Liver (tissue), 9 donors: Measurements from ENCODE around the gene FRAS1. TPM values are rescaled to one million over a fixed set of nuclear protein-coding genes. Genes with fewer than 3 reads are reported as not detected.

Source experiments
- DNase-seq: peaks from one replicate; pipeline ENCODE4 v3.0.0-alpha.2; 2017; ENCODE audit warnings: low spot score
- H3K27ac ChIP-seq, 2 donors: one replicate each; pipeline ENCODE4 v1.7.0; 2013; ENCODE audit warnings: inconsistent platforms in 2 of 2, low read length in 2 of 2, control low read depth in 1 of 2, low read depth in 1 of 2, mild to moderate bottlenecking in 1 of 2
- H3K27me3 ChIP-seq, 4 donors: one replicate each; pipeline versions ENCODE4 v1.6.1 to v1.7.0; 2013; ENCODE audit warnings: low read length in 3 of 4, inconsistent platforms in 1 of 4, mild to moderate bottlenecking in 1 of 4, moderate library complexity in 1 of 4; ENCODE audit not compliant: control insufficient read depth in 4 of 4, insufficient read depth in 4 of 4
- H3K36me3 ChIP-seq, 4 donors: one replicate each; pipeline versions ENCODE4 v1.6.1 to v1.7.0; 2013; ENCODE audit warnings: low read length in 3 of 4, mild to moderate bottlenecking in 3 of 4, low read depth in 1 of 4, moderate library complexity in 1 of 4; ENCODE audit not compliant: control insufficient read depth in 4 of 4, insufficient read depth in 3 of 4
- H3K4me1 ChIP-seq, 4 donors: one replicate each; pipeline versions ENCODE4 v1.6.1 to v1.7.0; 2013; ENCODE audit warnings: low read length in 3 of 4, mild to moderate bottlenecking in 3 of 4, moderate library complexity in 1 of 4; ENCODE audit not compliant: control insufficient read depth in 4 of 4, insufficient read depth in 4 of 4
- H3K4me3 ChIP-seq, 3 donors: one replicate each; pipeline versions ENCODE4 v1.6.1 to v1.7.0; 2013; ENCODE audit warnings: low read length in 3 of 3, control low read depth in 1 of 3, low read depth in 1 of 3, mild to moderate bottlenecking in 1 of 3
- H3K9ac ChIP-seq, 2 donors: one replicate each; pipeline ENCODE4 v1.7.0; 2013; ENCODE audit warnings: low read length in 2 of 2, mild to moderate bottlenecking in 2 of 2, moderate library complexity in 2 of 2, control low read depth in 1 of 2, low read depth in 1 of 2
- H3K9me3 ChIP-seq, 4 donors: one replicate each; pipeline versions ENCODE4 v1.6.1 to v1.7.0; 2013; ENCODE audit warnings: low read length in 3 of 4; ENCODE audit not compliant: control insufficient read depth in 4 of 4
- CTCF ChIP-seq: fragments of 150-350 bp; IDR thresholded peaks from 2 replicates; pipeline ENCODE4 v1.5.1; 2017; ENCODE audit warnings: improper control_type of control experiment, low read depth, low read length; ENCODE audit not compliant: missing input control
- EGR1 ChIP-seq, 2 donors: IDR thresholded peaks; 2 replicates each; pipeline ENCODE4 v1.6.1; 2016 to 2018; ENCODE audit warnings: antibody characterized with exemption in 2 of 2, low read depth in 2 of 2
- FOXA1 ChIP-seq: IDR thresholded peaks from 2 replicates; pipeline ENCODE4 v1.6.1; 2016; ENCODE audit warnings: antibody characterized with exemption
- FOXA2 ChIP-seq: IDR thresholded peaks from 2 replicates; pipeline ENCODE4 v1.6.1; 2016; ENCODE audit warnings: antibody characterized with exemption
- GABPA ChIP-seq, 2 donors: IDR thresholded peaks in 1 of 2; conservative IDR thresholded peaks in 1 of 2; 2 replicates each; pipeline ENCODE4 v1.6.1; 2016; ENCODE audit warnings: antibody characterized with exemption in 2 of 2, mild to moderate bottlenecking in 1 of 2, moderate library complexity in 1 of 2
- HNF4A ChIP-seq, 2 donors: conservative IDR thresholded peaks; 2 replicates each; pipeline ENCODE4 v1.6.1; 2016; ENCODE audit warnings: antibody characterized with exemption in 2 of 2, mild to moderate bottlenecking in 2 of 2
- HNF4G ChIP-seq: IDR thresholded peaks from 2 replicates; pipeline ENCODE4 v1.6.1; 2016; ENCODE audit warnings: antibody characterized with exemption
- JUND ChIP-seq, 2 donors: IDR thresholded peaks; 2 replicates each; pipeline ENCODE4 v1.6.1; 2016; ENCODE audit warnings: antibody characterized with exemption in 2 of 2
- NR2F2 ChIP-seq: IDR thresholded peaks from 2 replicates; pipeline ENCODE4 v1.6.1; 2016; ENCODE audit warnings: antibody characterized with exemption
- RAD21 ChIP-seq, 2 donors: IDR thresholded peaks; 2 replicates each; pipeline ENCODE4 v1.6.1; 2016; ENCODE audit warnings: antibody characterized with exemption in 2 of 2, mild to moderate bottlenecking in 2 of 2
- REST ChIP-seq: IDR thresholded peaks from 2 replicates; pipeline ENCODE4 v1.6.1; 2016; ENCODE audit warnings: antibody characterized with exemption, mild to moderate bottlenecking
- RXRA ChIP-seq, 2 donors: IDR thresholded peaks; 2 replicates each; pipeline ENCODE4 v1.6.1; 2017 to 2018; ENCODE audit warnings: antibody characterized with exemption in 2 of 2, mild to moderate bottlenecking in 1 of 2
- SP1 ChIP-seq: IDR thresholded peaks from 2 replicates; pipeline ENCODE4 v1.6.1; 2018; ENCODE audit warnings: antibody characterized with exemption, mild to moderate bottlenecking
- TAF1 ChIP-seq: conservative IDR thresholded peaks from 2 replicates; pipeline ENCODE4 v1.6.1; 2016; ENCODE audit warnings: antibody characterized with exemption, mild to moderate bottlenecking
- YY1 ChIP-seq: IDR thresholded peaks from 2 replicates; pipeline ENCODE4 v1.6.1; 2016; ENCODE audit warnings: antibody characterized with exemption, mild to moderate bottlenecking
- ZBTB33 ChIP-seq: IDR thresholded peaks from 2 replicates; pipeline ENCODE4 v1.6.1; 2016; ENCODE audit warnings: antibody characterized with exemption
- WGBS: extraction: QIAGEN DNeasy Blood & Tissue Kit; methylation state at CpG from one replicate; pipeline ENCODE4 v1.1.7; 2013; 5-methylcytosine and 5-hydroxymethylcytosine counted together
- polyA plus RNA-seq, 2 donors: library from polyadenylated mRNA; stranded (reverse) in 1 of 2; unstranded in 1 of 2; fragments of 200-250 nt in 1 of 2; fragments of >200 nt in 1 of 2; fragmentation: Nextera tagmentation in 1 of 2; extraction: Ambion mirVana in 1 of 2; gene quantifications; one replicate each; pipeline versions ENCODE4 v1.2.1 to v1.2.3, GENCODE V29; 2013 to 2015
- total RNA-seq, 2 donors: library from RNA; depleted of rRNA; stranded (reverse); fragments of >200 nt; gene quantifications; one replicate each; pipeline ENCODE4 v1.2.3, GENCODE V29; 2014
- TF ChIP-seq, protein P1 (sequence below): IDR thresholded peaks from 2 replicates; pipeline ENCODE4 v1.6.1; 2016; ENCODE audit warnings: antibody characterized with exemption
- TF ChIP-seq, protein P2 (sequence below): IDR thresholded peaks from 2 replicates; pipeline ENCODE4 v1.6.1; 2016; ENCODE audit warnings: antibody characterized with exemption
- donor health status: healthy.
- donor health status: healthy.
- donor health status: healthy.
- donor health status: healthy.
- donor health status: healthy.

The FRAS1 gene
- total and polyA plus RNA-seq, 4 donors, result 0.08 to 6.0 (median 1.1) TPM

GRCh38 chr4:78509043-78509442 is 451.9 kb downstream of the FRAS1 start:
- Histone ChIP-seq H3K9me3 (no peaks in the 10 kb centered on the region), H3K36me3 (no peaks in the 10 kb centered on the region), H3K9ac (no peak overlapping the region), H3K27me3 (peaks cover 0 to 3% (median 0%) of the 10 kb centered on the region in 4 donors), H3K4me1 (no peaks in the 10 kb centered on the region), H3K4me3 (no peak overlapping the region), H3K27ac (no peak overlapping the region)
- no peak for DNase-seq
- TF ChIP-seq NR2F2 (no peak), FOXA2 (no peak), HNF4G (no peak), JUND (IDR thresholded peaks at IDR 0.05) (no peak), TAF1 (no peak)
- TF ChIP-seq, protein P1, sequence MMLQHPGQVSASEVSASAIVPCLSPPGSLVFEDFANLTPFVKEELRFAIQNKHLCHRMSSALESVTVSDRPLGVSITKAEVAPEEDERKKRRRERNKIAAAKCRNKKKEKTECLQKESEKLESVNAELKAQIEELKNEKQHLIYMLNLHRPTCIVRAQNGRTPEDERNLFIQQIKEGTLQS, result no peak
- 72% methylated on average over 2 of the region's 2 CpGs for WGBS

- Histone ChIP-seq H3K27ac (no peak overlapping the region), H3K27me3 (peaks cover 0 to 3% (median 0%) of the 10 kb centered on the region in 4 donors), H3K36me3 (no peaks in the 10 kb centered on the region), H3K4me1 (no peaks in the 10 kb centered on the region), H3K9ac (no peak overlapping the region), H3K9me3 (no peaks in the 10 kb centered on the region), H3K4me3 (no peak overlapping the region)
- TF ChIP-seq FOXA1 (no peak), HNF4G (no peak), HNF4A (conservative IDR thresholded peaks at IDR 0.05) (no peak), FOXA2 (no peak)
- TF ChIP-seq, protein P2, sequence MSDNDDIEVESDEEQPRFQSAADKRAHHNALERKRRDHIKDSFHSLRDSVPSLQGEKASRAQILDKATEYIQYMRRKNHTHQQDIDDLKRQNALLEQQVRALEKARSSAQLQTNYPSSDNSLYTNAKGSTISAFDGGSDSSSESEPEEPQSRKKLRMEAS, result no peak
- 66% methylated on average over 1 of the region's 1 CpG for WGBS
- DNase-seq, result no peak
These were observed 453.0 kb downstream of the FRAS1 start for GRCh38 chr4:78510108-78510507.

DNA sequence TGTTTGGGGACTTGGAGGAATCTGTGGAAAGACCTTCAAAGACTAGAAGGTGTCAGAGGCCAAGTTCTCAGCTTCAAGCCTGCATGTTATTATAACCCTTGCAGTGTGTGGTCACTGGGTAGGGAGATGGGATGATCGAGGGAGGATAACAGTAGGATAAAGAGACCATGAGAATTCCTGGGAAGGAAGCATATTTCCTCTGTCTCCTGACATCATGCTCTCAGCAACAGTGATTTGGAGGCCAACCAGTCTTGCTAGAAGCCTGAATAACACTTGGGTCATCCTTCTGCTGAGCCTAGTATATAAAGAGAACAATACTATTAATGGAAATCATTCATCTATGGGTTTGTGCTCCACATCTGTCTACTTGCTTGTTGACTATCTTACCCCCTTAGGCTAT is 453.6 kb downstream of the FRAS1 start:
- no peak overlapping the region for H3K9ac ChIP-seq
- TF ChIP-seq NR2F2, result no peak
- no peak for TF ChIP-seq HNF4A (conservative IDR thresholded peaks at IDR 0.05)
- no peak for TF ChIP-seq REST
- TF ChIP-seq, protein P1, result no peak
- TF ChIP-seq, protein P2, result no peak
- TF ChIP-seq TAF1, result no peak
- no peak for TF ChIP-seq RXRA (IDR thresholded peaks at IDR 0.05)
- TF ChIP-seq SP1, result no peak
- no peak for TF ChIP-seq FOXA1
- no peak for TF ChIP-seq HNF4G
- no peak for TF ChIP-seq JUND (IDR thresholded peaks at IDR 0.05)
- TF ChIP-seq GABPA (IDR thresholded peaks at IDR 0.05 in 1 of 2, conservative IDR thresholded peaks at IDR 0.05 in 1 of 2), result no peak
- TF ChIP-seq RAD21 (IDR thresholded peaks at IDR 0.05), result no peak
- no peak for TF ChIP-seq ZBTB33
- no peak for TF ChIP-seq EGR1 (IDR thresholded peaks at IDR 0.05; ENCODE audit: low read depth in 2 of 2)
- no peak for TF ChIP-seq YY1
- no peak for TF ChIP-seq CTCF
- TF ChIP-seq FOXA2, result no peak
- H3K9me3 ChIP-seq, result no peaks in the 10 kb centered on the region
- no peaks in the 10 kb centered on the region for H3K4me1 ChIP-seq
- H3K27me3 ChIP-seq, result peaks cover 0 to 3% (median 0%) of the 10 kb centered on the region in 4 donors
- H3K4me3 ChIP-seq, result no peak overlapping the region
- H3K36me3 ChIP-seq, result no peaks in the 10 kb centered on the region
- 33% methylated on average over 1 of the region's 1 CpG for WGBS
- DNase-seq, result no peak
- H3K27ac ChIP-seq, result no peak overlapping the region
